Kidney epithelial cell (primary cell): ENCODE data around the gene AGK. TPM values are rescaled to one million over a fixed set of nuclear protein-coding genes. Genes with fewer than 3 reads are reported as not detected.

Experiments
- DNase-seq: peaks from one replicate; pipeline ENCODE4 v3.0.0-alpha.2; 2010; ENCODE audit warnings: low read depth
- H3K27me3 ChIP-seq: 2 replicates; pipeline ENCODE4 v1.6.0; 2011; ENCODE audit warnings: low read length; ENCODE audit not compliant: control insufficient read depth, insufficient read depth
- H3K36me3 ChIP-seq: 2 replicates; pipeline ENCODE4 v1.5.1; 2011; ENCODE audit warnings: low read length; ENCODE audit not compliant: control insufficient read depth, insufficient read depth
- H3K4me3 ChIP-seq: 2 replicates; pipeline ENCODE4 v1.5.1; 2011; ENCODE audit warnings: low read depth, mild to moderate bottlenecking, control low read depth, low read length
- CTCF ChIP-seq: IDR thresholded peaks from 2 replicates; pipeline ENCODE4 v1.5.1; 2011; ENCODE audit warnings: mild to moderate bottlenecking, moderate library complexity, low read length, control low read depth, inconsistent platforms; ENCODE audit not compliant: insufficient read depth, poor library complexity, severe bottlenecking
- total RNA-seq: library from RNA; depleted of rRNA; stranded (reverse); fragments of >200 nt; gene quantifications from 2 replicates; pipeline ENCODE4 v1.2.3, GENCODE V29; 2015

Gene AGK
- total RNA-seq, 1 donor from 2014 or later = 35.3 TPM

GRCh38 chr7:141654551-141654950 is 103.3 kb downstream of the AGK start:
- DNase-seq = peak; percentile 53

DNA sequence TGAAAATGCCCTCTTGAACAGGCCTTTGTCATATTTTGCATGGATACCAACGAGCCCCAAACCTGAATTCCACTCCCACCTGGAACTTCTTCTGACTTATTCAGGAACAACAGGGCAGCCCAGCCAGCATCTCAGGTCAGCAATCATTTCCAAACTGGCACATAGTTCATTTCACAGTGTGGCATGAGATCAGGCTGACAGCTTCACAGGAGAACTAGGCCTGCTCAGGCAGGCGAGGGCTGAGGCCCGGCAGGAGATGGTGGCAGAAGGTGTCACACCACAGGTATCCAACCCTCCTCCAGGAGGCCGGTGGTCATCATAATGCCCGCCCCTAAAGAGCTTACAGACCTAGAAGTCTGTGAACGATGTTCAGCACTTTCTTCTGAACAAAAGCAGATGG is 108.3 kb downstream of the AGK start:
- H3K36me3 ChIP-seq = peaks cover 3% of the 10 kb centered on the region
- no peak for TF ChIP-seq CTCF
- no peak overlapping the region for H3K4me3 ChIP-seq
- no peaks in the 10 kb centered on the region for H3K27me3 ChIP-seq
- no peak for DNase-seq

More at GRCh38 chr7:141654551-141654950, 103.3 kb downstream of the AGK start:
- Histone ChIP-seq H3K27me3 (no peaks in the 10 kb centered on the region), H3K4me3 (no peak overlapping the region), H3K36me3 (peaks cover 2% of the 10 kb centered on the region)
- peak; percentile 83 for TF ChIP-seq CTCF

- no peak for TF ChIP-seq CTCF
- H3K27me3 ChIP-seq = no peaks in the 10 kb centered on the region
- DNase-seq = no peak
- H3K36me3 ChIP-seq = peaks cover 3% of the 10 kb centered on the region
- no peak overlapping the region for H3K4me3 ChIP-seq
These were observed 109.0 kb downstream of the AGK start for GRCh38 chr7:141660259-141660658.

DNA sequence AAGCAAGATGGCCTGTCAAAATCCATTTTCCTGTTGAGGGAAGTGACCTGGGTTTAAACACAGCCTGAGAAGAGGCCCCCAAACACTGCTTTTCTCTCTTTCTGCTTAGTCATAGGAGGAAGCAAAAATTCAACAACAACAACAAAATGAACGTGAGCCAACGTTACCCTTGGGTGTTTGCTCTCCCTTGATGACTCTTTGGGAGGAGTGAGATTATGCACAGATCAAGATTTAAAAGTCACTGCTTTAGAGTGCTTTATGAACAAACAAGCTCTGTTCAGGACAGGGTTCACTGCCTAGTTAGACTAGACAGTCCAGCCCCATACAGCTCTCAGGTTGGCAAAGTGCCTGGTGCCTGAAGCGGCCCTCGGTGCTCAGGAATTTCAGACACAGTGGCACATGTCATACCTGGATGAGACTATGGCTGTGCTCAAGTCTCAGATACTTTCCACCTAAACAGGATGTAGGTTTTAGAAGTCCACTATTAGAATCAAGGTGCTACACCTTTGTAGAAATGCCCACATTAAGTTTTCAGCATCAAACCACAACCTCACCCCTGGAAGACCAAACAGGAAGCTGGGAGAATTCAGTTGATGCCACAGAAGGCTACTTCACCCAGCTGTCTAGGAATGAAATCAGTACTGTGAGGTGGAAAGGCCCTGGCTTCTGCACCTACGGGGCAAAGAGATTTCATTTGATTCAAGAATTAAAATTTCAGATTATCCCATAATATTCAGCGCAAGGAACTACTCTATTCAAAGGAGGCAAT is 112.1 kb downstream of the AGK start:
- TF ChIP-seq CTCF = no peak
- H3K36me3 ChIP-seq = peaks cover 3% of the 10 kb centered on the region
- no peak overlapping the region for H3K4me3 ChIP-seq
- no peak for DNase-seq
- no peaks in the 10 kb centered on the region for H3K27me3 ChIP-seq

- Histone ChIP-seq H3K36me3 (peaks cover 2% of the 10 kb centered on the region), H3K27me3 (no peaks in the 10 kb centered on the region), H3K4me3 (no peak overlapping the region)
- TF ChIP-seq CTCF = no peak
- no peak for DNase-seq
These were observed 113.2 kb downstream of the AGK start for GRCh38 chr7:141664450-141664849.
